ENCODE results near the gene TMEM95.

GRCh38 chr17:7311110-7311705 lies 43.7 kb upstream of the TMEM95 start:
- TF ChIP-seq CTCF (IDR thresholded peaks at IDR 0.05 in 4 of 5, conservative IDR thresholded peaks at IDR 0.05 in 1 of 5) (no peak), POLR2A (IDR thresholded peaks at IDR 0.05) (no peak)

Data from gastrocnemius medialis (tissue), 4 donors.